PC-3 (cell line): ENCODE results near the gene CRYGC. TPM values are rescaled to one million over a fixed set of nuclear protein-coding genes. Genes with fewer than 3 reads are reported as not detected.

Source experiments
- ATAC-seq: fragments of 200-7000 bp; cut with Tn5 transposase; 2 replicates; pipeline ENCODE4 v1.9.1; 2020; ENCODE audit warnings: mild to moderate bottlenecking, moderate library complexity
- BruUV-seq: library from RNA; stranded (reverse); fragments of 400-500 nt; replicated peaks from 2 replicates; lab custom pipeline; 2021; lab: Mats Ljungman, UMichigan
- CTCF ChIA-PET: fragments of 300-600 bp; sonication (Branson Sonifier 250); formaldehyde crosslinking; loops from one replicate; lab custom pipeline; 2022; ENCODE audit warnings: antibody characterized with exemption; lab: Charles Lee
- POLR2A ChIA-PET: fragments of 300-600 bp; sonication (Branson Sonifier 250); formaldehyde crosslinking; loops from one replicate; lab custom pipeline; 2022; ENCODE audit warnings: antibody characterized with exemption; ENCODE audit not compliant: unreplicated experiment; lab: Charles Lee
- DNase-seq: peaks from one replicate; pipeline ENCODE4 v3.0.0-alpha.2; 2015
- H2AFZ ChIP-seq: fragments of 300-600 bp; sonication (generic); 2 replicates; pipeline ENCODE4 v1.6.0; 2016; ENCODE audit warnings: antibody characterized with exemption, low read length
- H3F3A ChIP-seq: fragments of 300-600 bp; sonication (generic); one replicate; pipeline ENCODE4 v1.6.0; 2017; ENCODE audit warnings: antibody characterized with exemption, low read length, control low read depth, mild to moderate bottlenecking; ENCODE audit not compliant: unreplicated experiment
- H3K27ac ChIP-seq: fragments of 300-600 bp; sonication (generic); 2 replicates; pipeline ENCODE4 v1.5.1; 2016; ENCODE audit warnings: mild to moderate bottlenecking, low read length
- H3K27me3 ChIP-seq: fragments of 300-600 bp; sonication (generic); 2 replicates; pipeline ENCODE4 v1.6.1; 2016; ENCODE audit warnings: low read length, mixed read lengths
- H3K36me3 ChIP-seq: fragments of 300-600 bp; sonication (generic); 2 replicates; pipeline ENCODE4 v1.6.1; 2016; ENCODE audit warnings: low read depth, mixed run types, low read length, mixed read lengths
- H3K4me1 ChIP-seq: fragments of 300-600 bp; sonication (generic); 2 replicates; pipeline ENCODE4 v1.5.1; 2016; ENCODE audit warnings: low read length; ENCODE audit not compliant: insufficient read depth
- H3K4me2 ChIP-seq: fragments of 300-600 bp; sonication (generic); 2 replicates; pipeline ENCODE4 v1.6.0; 2016; ENCODE audit warnings: low read length
- H3K4me3 ChIP-seq: fragments of 300-600 bp; sonication (generic); 2 replicates; pipeline ENCODE4 v1.5.1; 2016; ENCODE audit warnings: mild to moderate bottlenecking, low read length, mixed read lengths
- H3K79me2 ChIP-seq: fragments of 300-600 bp; sonication (generic); 2 replicates; pipeline ENCODE4 v1.6.1; 2017; ENCODE audit warnings: low read length, mixed read lengths
- H3K9ac ChIP-seq: fragments of 300-600 bp; sonication (generic); 2 replicates; pipeline ENCODE4 v1.6.0; 2016; ENCODE audit warnings: mild to moderate bottlenecking, low read length
- H3K9me2 ChIP-seq: fragments of 300-600 bp; sonication (generic); replicated peaks from 2 replicates; pipeline ENCODE4 v1.6.1; 2016; ENCODE audit warnings: mixed run types, low read length, mixed read lengths
- H3K9me3 ChIP-seq: fragments of 300-600 bp; sonication (generic); 2 replicates; pipeline ENCODE4 v1.6.1; 2016; ENCODE audit warnings: low read length, mixed read lengths
- H4K20me1 ChIP-seq: fragments of 300-600 bp; sonication (generic); 2 replicates; pipeline ENCODE4 v1.6.1; 2016; ENCODE audit warnings: low read length, mixed read lengths
- CTCF ChIP-seq: fragments of 300-600 bp; sonication (generic); conservative IDR thresholded peaks from 2 replicates; pipeline ENCODE4 v1.5.1; 2017; ENCODE audit warnings: antibody characterized with exemption, low read depth, mild to moderate bottlenecking, low read length
- EZH2 ChIP-seq: fragments of 300-600 bp; sonication (generic); IDR thresholded peaks from one replicate; pipeline ENCODE4 v1.6.1; 2017; ENCODE audit warnings: antibody characterized with exemption, mild to moderate bottlenecking, low read length; ENCODE audit not compliant: unreplicated experiment
- EZH2phosphoT487 ChIP-seq: fragments of 300-600 bp; sonication (generic); IDR thresholded peaks from 2 replicates; pipeline ENCODE4 v1.6.1; 2018; ENCODE audit warnings: mild to moderate bottlenecking, antibody characterized with exemption, low read length, borderline replicate concordance
- intact Hi-C: fragments of 100-400 bp; cut with micrococcal nuclease; formaldehyde crosslinking; loops from 2 replicates; pipeline ENCODE4 v1.9.0; 2023
- total RNA-seq: library from RNA; depleted of rRNA; stranded (reverse); fragments of >200 nt; gene quantifications from 2 replicates; pipeline ENCODE4 v1.2.3, GENCODE V29; 2014

CRYGC gene
- total RNA-seq, 1 experiment from 2014 or later: not detected

GRCh38 chr2:208163489-208163888 is 33.9 kb upstream of the CRYGC start, which contains the start of gene CRYGA:
Gene CRYGA, minus strand, starts transcription at chr2:208163589. Its CDS starts 33 bp downstream, at chr2:208163556.
- CTCF ChIA-PET: no interaction called here
- intact Hi-C loops: no loop called here
- no peak for TF ChIP-seq EZH2
- no peak for TF ChIP-seq EZH2phosphoT487
- no peak for TF ChIP-seq CTCF

DNA sequence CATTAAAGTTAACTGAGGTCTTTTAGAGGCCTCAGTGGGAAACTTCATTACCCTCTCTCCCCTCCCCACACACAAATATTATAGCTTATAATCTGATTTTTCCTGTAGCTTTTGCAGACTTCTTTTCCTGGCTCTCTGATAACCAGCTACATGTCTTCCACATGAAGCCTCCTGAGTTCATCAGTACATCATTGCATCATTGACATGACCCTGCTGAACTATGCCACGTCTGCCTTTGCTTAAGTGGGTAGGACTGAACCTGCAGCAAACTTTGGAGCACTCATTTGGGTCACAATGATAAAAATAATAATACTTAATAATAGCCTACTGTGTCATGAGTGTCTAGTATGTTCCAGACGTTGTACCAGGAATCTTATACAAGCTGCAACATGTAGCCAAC is 26.8 kb upstream of the CRYGC start:
- no peak overlapping the region for H3K4me3 ChIP-seq
- H3K9me3 ChIP-seq: no peaks in the 10 kb centered on the region
- intact Hi-C loops: no loop called here
- no peak overlapping the region for H3K9ac ChIP-seq
- H3K79me2 ChIP-seq: no peaks in the 10 kb centered on the region
- no TSS peak for BruUV-seq
- CTCF ChIA-PET: no interaction called here
- H2AFZ ChIP-seq: no peak overlapping the region
- TF ChIP-seq EZH2phosphoT487 (no peak), EZH2 (no peak), CTCF (no peak)
- DNase-seq (no peak), ATAC-seq (no peak)
- H3K4me2 ChIP-seq: no peak overlapping the region
- no peaks in the 10 kb centered on the region for H3K27me3 ChIP-seq
- H3K4me1 ChIP-seq: no peaks in the 10 kb centered on the region
- no peaks in the 10 kb centered on the region for H3K9me2 ChIP-seq
- no peaks in the 10 kb centered on the region for H3K36me3 ChIP-seq
- H4K20me1 ChIP-seq: no peaks in the 10 kb centered on the region
- no peaks in the 10 kb centered on the region for H3F3A ChIP-seq
- POLR2A ChIA-PET: no interaction called here
- H3K27ac ChIP-seq: no peak overlapping the region

More at GRCh38 chr2:208163489-208163888, 33.9 kb upstream of the CRYGC start, which contains the start of gene CRYGA:
- Histone ChIP-seq H3K27ac (no peak within 1 kb of the TSS), H3K4me1 (no peaks in the 10 kb centered on the region), H3K9ac (no peak within 1 kb of the TSS), H3K27me3 (peaks cover 9% of the 10 kb centered on the region; the same call in 1 of the 2 replicates), H3F3A (no peaks in the 10 kb centered on the region), H3K4me2 (no peak within 1 kb of the TSS), H3K9me3 (no peaks in the 10 kb centered on the region), H3K4me3 (no peak within 1 kb of the TSS), H2AFZ (no peak within 1 kb of the TSS), H4K20me1 (no peaks in the 10 kb centered on the region), H3K9me2 (no peaks in the 10 kb centered on the region), H3K36me3 (no peaks in the 10 kb centered on the region), H3K79me2 (no peaks in the 10 kb centered on the region)
- POLR2A ChIA-PET: no interaction called here
- DNase-seq: no peak
- no TSS peak for BruUV-seq
- no peak for ATAC-seq

GRCh38 chr2:208153156-208153555 is 23.5 kb upstream of the CRYGC start:
- TF ChIP-seq EZH2 (no peak), EZH2phosphoT487 (no peak), CTCF (no peak)
- Histone ChIP-seq H3K27ac (no peak overlapping the region), H3K9me3 (no peaks in the 10 kb centered on the region), H3F3A (no peaks in the 10 kb centered on the region), H2AFZ (no peak overlapping the region), H3K36me3 (no peaks in the 10 kb centered on the region), H4K20me1 (no peaks in the 10 kb centered on the region), H3K4me1 (no peaks in the 10 kb centered on the region), H3K9ac (no peak overlapping the region), H3K4me3 (no peak overlapping the region), H3K9me2 (no peaks in the 10 kb centered on the region), H3K27me3 (no peaks in the 10 kb centered on the region), H3K79me2 (no peaks in the 10 kb centered on the region), H3K4me2 (no peak overlapping the region)
- no TSS peak for BruUV-seq
- CTCF ChIA-PET: no interaction called here
- no peak for DNase-seq
- no peak for ATAC-seq
- POLR2A ChIA-PET: no interaction called here
- intact Hi-C loops: no loop called here
